Measurements from ENCODE around the gene DUSP22. TPM values are rescaled to one million over a fixed set of nuclear protein-coding genes. Genes with fewer than 3 reads are reported as not detected.
"Not testable (repeated sequence)": the region's sequence is repeated elsewhere in the genome, so short reads cannot be mapped to it uniquely, and the experiment has no call there.

DUSP22 gene
- total and polyA plus RNA-seq, 2 experiments from 2014 or later = 24.2 to 26.3 TPM

DNA sequence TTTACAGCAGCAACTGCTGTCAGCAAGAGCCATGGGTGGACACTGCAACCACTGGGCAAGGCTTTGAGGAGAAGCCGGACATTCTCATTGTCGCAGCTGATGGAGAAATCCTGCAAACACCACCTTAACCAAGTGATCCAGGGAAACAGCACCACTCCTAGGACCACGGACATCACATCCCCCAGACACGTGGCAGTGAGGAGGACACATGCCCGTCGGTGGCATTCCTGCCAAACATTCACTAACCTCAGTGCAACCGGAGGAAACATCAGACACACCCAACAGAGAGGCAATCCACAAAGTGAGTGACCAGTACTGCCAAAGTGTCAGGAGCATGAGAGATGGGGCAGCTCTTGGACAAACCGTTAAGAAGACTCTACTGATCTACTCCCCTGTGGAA lies 82.7 kb downstream of the DUSP22 start:
- Histone ChIP-seq H3K27ac (no peak overlapping the region), H3K79me2 (no peaks in the 10 kb centered on the region), H4K20me1 (ENCODE audit: insufficient read depth, poor library complexity, severe bottlenecking) (no peaks in the 10 kb centered on the region), H3K27me3 (no peaks in the 10 kb centered on the region), H3K36me3 (replicated peaks; ENCODE audit: insufficient read depth, low read depth) (no peaks in the 10 kb centered on the region), H3K9me2 (replicated peaks; ENCODE audit: insufficient read depth) (no peaks in the 10 kb centered on the region), H3K4me2 (no peak overlapping the region), H3K4me3 (no peak overlapping the region), H3K9me3 (ENCODE audit: low read depth) (no peaks in the 10 kb centered on the region), H2AFZ (no peak overlapping the region), H3K4me1 (ENCODE audit: insufficient read depth) (no peaks in the 10 kb centered on the region)
- WGBS (ENCODE audit: low lambda C conversion rate, missing lambda C conversion rate) = 84% methylated on average over 8 of the region's 8 CpGs
- no peak for TF ChIP-seq EZH2 (IDR thresholded peaks at IDR 0.05; ENCODE audit: borderline replicate concordance)
- TF ChIP-seq EZH2phosphoT487 (IDR thresholded peaks at IDR 0.05; ENCODE audit: low read depth, severe bottlenecking, unreplicated experiment) = no peak
- TF ChIP-seq, protein P1, sequence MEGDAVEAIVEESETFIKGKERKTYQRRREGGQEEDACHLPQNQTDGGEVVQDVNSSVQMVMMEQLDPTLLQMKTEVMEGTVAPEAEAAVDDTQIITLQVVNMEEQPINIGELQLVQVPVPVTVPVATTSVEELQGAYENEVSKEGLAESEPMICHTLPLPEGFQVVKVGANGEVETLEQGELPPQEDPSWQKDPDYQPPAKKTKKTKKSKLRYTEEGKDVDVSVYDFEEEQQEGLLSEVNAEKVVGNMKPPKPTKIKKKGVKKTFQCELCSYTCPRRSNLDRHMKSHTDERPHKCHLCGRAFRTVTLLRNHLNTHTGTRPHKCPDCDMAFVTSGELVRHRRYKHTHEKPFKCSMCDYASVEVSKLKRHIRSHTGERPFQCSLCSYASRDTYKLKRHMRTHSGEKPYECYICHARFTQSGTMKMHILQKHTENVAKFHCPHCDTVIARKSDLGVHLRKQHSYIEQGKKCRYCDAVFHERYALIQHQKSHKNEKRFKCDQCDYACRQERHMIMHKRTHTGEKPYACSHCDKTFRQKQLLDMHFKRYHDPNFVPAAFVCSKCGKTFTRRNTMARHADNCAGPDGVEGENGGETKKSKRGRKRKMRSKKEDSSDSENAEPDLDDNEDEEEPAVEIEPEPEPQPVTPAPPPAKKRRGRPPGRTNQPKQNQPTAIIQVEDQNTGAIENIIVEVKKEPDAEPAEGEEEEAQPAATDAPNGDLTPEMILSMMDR (IDR thresholded peaks at IDR 0.05; ENCODE audit: poor library complexity) = no peak
- DNase-seq (ENCODE audit: low spot score) = no peak

DNA sequence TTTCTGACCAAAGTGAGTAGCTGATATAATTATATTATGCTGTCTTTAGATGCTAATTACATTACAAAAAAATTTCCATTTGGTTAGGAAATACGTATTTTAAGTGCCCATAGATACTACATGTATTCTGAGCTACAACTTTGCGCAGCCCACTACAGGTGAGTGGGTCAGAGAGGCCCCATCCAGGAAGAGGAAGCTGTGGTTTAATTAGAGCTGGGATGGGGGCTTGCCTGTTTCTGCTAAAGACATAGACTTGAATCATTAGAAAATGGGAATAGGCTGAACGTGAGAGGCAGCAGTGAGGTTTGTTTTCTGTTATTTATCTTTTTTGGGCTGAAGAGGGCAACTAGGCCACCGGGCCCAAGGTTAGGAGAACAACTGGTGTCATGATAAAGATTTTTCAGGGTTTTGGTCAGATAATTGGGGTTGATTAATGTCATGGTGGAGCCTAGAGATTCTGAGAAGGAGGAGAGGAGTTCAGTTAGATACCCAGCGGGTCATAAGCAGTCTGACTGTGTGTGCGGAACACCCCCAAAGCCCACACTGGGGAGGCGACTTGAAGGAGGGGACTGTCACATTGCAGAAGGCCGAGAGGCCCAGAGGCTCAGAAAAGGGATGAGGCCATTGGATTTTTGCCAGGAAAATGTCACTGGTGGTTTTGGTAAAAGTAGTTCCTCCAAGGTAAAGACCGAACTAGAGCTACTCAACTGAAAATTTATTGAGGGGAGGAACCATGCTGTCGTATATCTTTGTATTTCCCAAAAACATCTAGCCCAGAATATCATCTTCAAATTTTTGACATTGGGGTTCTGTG lies 84.7 kb downstream of the DUSP22 start:
- H3K9me2 ChIP-seq (replicated peaks; ENCODE audit: insufficient read depth) = no peaks in the 10 kb centered on the region
- 76% methylated on average over 10 of the region's 10 CpGs for WGBS (ENCODE audit: low lambda C conversion rate, missing lambda C conversion rate)

DNA sequence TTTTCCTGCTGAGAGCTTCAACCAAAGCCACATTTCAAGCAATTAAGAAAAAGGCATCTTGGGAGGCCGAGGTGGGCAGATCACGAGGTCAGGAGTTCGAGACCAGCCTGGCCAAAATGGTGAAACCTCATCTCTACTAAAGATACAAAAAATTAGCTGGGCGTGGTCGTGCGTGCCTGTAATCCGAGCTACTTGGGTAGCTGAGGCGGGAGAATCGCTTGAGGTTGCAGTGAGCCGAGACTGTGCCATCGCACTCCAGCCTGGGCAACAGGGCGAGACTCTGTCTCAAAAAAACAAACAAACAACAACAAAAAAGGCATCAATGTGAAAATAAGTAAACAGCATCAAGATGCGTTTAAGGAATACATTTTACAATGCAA lies 85.3 kb downstream of the DUSP22 start:
- H4K20me1 ChIP-seq (ENCODE audit: insufficient read depth, poor library complexity, severe bottlenecking); DNase-seq (ENCODE audit: low spot score); H3K9me2 ChIP-seq (replicated peaks; ENCODE audit: insufficient read depth); H3K36me3 ChIP-seq (replicated peaks; ENCODE audit: insufficient read depth, low read depth); H2AFZ ChIP-seq; H3K4me1 ChIP-seq (ENCODE audit: insufficient read depth); H3K27ac ChIP-seq; H3K27me3 ChIP-seq; H3K79me2 ChIP-seq; H3K9me3 ChIP-seq (ENCODE audit: low read depth); H3K4me2 ChIP-seq; H3K4me3 ChIP-seq: not testable (repeated sequence)
- WGBS (ENCODE audit: low lambda C conversion rate, missing lambda C conversion rate) = 86% methylated on average over 13 of the region's 13 CpGs

More for the DNA sequence above, 84.7 kb downstream of the DUSP22 start:
- Histone ChIP-seq H3K27ac (no peak overlapping the region), H3K9me3 (ENCODE audit: low read depth) (no peaks in the 10 kb centered on the region), H2AFZ (no peak overlapping the region), H3K79me2 (no peaks in the 10 kb centered on the region), H3K4me2 (no peak overlapping the region), H3K27me3 (peaks cover 2% of the 10 kb centered on the region), H3K4me3 (no peak overlapping the region), H3K36me3 (replicated peaks; ENCODE audit: insufficient read depth, low read depth) (no peaks in the 10 kb centered on the region), H3K4me1 (ENCODE audit: insufficient read depth) (no peaks in the 10 kb centered on the region), H4K20me1 (ENCODE audit: insufficient read depth, poor library complexity, severe bottlenecking) (no peaks in the 10 kb centered on the region)
- DNase-seq (ENCODE audit: low spot score) = no peak
- no peak for TF ChIP-seq EZH2 (IDR thresholded peaks at IDR 0.05; ENCODE audit: borderline replicate concordance)
- no peak for TF ChIP-seq EZH2phosphoT487 (IDR thresholded peaks at IDR 0.05; ENCODE audit: low read depth, severe bottlenecking, unreplicated experiment)
- TF ChIP-seq, protein P1 (IDR thresholded peaks at IDR 0.05; ENCODE audit: poor library complexity) = no peak

DNA sequence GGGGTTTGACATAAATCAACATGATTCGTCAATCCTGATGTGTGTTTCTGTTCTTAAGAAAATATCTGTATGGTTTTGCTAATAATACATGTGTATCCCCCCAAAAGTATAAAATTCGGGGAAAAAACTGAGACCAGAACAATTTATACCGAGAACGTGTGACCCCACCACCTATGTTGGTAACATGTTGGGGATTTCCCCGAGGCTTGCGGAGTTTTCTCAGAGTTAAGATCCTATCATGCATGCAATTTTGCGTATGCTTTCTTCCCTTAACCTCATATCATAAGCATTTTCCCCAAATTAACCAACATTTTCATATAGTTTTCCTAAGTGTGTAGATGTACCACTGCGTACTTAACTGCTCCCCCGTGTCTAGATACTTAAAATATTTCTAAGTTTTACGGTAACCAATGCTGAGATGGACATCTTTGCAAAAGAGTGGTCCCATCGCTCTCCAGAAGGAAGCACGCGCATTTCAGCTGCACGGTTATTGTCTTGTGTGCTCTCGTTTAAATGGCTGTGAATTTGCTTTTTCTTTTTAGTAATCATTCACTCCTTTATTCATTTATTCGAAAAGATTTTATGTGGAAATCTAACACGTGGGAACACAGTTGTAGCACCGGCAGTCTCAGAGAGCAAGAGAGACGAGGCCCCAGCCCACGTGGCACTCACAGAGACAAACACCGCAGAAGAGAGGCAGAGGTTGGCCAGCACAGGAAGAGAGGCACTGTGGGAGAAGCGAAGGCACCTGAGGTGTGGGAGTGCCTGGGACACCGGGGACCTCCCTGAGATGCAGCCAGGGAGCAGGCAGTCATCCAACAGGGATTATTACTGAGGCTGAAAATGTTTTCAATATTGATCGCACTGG lies 86.0 kb downstream of the DUSP22 start:
- H3K4me1 ChIP-seq (ENCODE audit: insufficient read depth) = no peaks in the 10 kb centered on the region
- H2AFZ ChIP-seq = no peak overlapping the region
- H4K20me1 ChIP-seq (ENCODE audit: insufficient read depth, poor library complexity, severe bottlenecking) = no peaks in the 10 kb centered on the region
- no peaks in the 10 kb centered on the region for H3K36me3 ChIP-seq (replicated peaks; ENCODE audit: insufficient read depth, low read depth)
- peaks cover 2% of the 10 kb centered on the region for H3K27me3 ChIP-seq
- no peak overlapping the region for H3K4me2 ChIP-seq
- H3K9me3 ChIP-seq (ENCODE audit: low read depth) = no peaks in the 10 kb centered on the region
- no peaks in the 10 kb centered on the region for H3K9me2 ChIP-seq (replicated peaks; ENCODE audit: insufficient read depth)
- no peak overlapping the region for H3K27ac ChIP-seq
- DNase-seq (ENCODE audit: low spot score) = no peak
- no peak overlapping the region for H3K4me3 ChIP-seq
- WGBS (ENCODE audit: low lambda C conversion rate, missing lambda C conversion rate) = 80% methylated on average over 24 of the region's 24 CpGs
- TF ChIP-seq EZH2phosphoT487 (IDR thresholded peaks at IDR 0.05; ENCODE audit: low read depth, severe bottlenecking, unreplicated experiment) = no peak
- no peaks in the 10 kb centered on the region for H3K79me2 ChIP-seq

All from hepatocyte (in vitro differentiated cells).